Uterus (tissue), 2 donors: Measurements from ENCODE around the gene KAT2A.

Source experiments
- POLR2A ChIP-seq, 2 donors: fragments of 450-650 bp; IDR thresholded peaks; one replicate each; pipeline ENCODE4 v1.6.1; 2016; ENCODE audit warnings: antibody characterized with exemption in 2 of 2, mild to moderate bottlenecking in 1 of 2, moderate library complexity in 1 of 2
- TF ChIP-seq, protein P1 (sequence below), 4 experiments: fragments of 200-600 bp in 2 of 4; fragments of 450-650 bp in 2 of 4; sonication (generic) in 2 of 4; IDR thresholded peaks; one replicate each; pipeline ENCODE4 v1.5.1; 2016 to 2019; ENCODE audit warnings: antibody characterized with exemption in 4 of 4, mild to moderate bottlenecking in 2 of 4, moderate library complexity in 1 of 4

DNA sequence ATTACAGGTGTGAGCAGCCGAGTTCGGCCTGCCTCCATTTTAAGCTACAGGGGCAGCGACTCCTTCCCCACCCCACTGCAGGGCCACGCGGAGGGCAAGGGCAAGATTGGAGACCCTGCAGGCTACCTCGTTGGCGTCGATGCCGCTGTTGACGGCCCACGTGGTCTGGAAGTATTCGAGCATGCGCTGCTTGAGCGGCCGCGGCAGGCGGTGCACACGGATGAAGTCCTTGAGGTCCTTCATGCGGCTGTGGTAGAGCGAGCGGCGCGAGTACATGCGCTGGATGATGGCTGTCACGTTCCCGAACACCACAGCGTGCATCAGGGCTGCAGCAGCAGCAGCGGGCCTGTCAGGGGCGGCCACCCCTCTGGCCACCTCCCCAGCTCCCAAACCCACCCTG, 48.2 kb upstream of the KAT2A start:
- TF ChIP-seq, protein P1, sequence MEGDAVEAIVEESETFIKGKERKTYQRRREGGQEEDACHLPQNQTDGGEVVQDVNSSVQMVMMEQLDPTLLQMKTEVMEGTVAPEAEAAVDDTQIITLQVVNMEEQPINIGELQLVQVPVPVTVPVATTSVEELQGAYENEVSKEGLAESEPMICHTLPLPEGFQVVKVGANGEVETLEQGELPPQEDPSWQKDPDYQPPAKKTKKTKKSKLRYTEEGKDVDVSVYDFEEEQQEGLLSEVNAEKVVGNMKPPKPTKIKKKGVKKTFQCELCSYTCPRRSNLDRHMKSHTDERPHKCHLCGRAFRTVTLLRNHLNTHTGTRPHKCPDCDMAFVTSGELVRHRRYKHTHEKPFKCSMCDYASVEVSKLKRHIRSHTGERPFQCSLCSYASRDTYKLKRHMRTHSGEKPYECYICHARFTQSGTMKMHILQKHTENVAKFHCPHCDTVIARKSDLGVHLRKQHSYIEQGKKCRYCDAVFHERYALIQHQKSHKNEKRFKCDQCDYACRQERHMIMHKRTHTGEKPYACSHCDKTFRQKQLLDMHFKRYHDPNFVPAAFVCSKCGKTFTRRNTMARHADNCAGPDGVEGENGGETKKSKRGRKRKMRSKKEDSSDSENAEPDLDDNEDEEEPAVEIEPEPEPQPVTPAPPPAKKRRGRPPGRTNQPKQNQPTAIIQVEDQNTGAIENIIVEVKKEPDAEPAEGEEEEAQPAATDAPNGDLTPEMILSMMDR (IDR thresholded peaks at IDR 0.05), result no peak
- no peak for TF ChIP-seq POLR2A (IDR thresholded peaks at IDR 0.05)
